HG02884 (cell line): ENCODE data around the gene PCP2.

Experiments used
- ATAC-seq: cut with Tn5 transposase; IDR thresholded peaks from one replicate; pipeline ENCODE4 v1.9.1; 2021; ENCODE audit warnings: mild to moderate bottlenecking, moderate library complexity; ENCODE audit not compliant: unreplicated experiment

PCP2 gene

DNA sequence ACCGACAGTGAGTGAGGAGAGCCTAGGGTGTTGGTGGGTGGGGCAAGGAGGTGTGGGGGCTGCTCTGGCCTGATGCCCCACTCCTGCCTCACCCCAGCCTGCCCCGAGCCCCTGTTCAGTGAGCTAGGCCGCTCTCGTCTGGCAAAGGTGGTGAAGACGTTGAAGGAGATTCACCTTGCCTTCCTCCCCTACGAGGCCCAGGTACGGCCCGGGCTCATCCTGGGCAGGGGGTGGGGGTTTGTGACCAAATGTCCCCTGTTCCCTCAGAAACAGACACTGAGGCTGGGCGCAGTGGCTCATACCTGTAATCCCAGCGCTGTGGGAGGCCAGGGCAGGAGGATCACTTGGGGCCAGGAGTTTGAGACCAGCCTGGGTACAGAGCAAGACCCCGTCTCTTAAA is 7.3 kb upstream of the PCP2 start:
- no peak for ATAC-seq

- ATAC-seq, result no peak
Observed at GRCh38 chr19:7639863-7640348, 6.4 kb upstream of the PCP2 start.

DNA sequence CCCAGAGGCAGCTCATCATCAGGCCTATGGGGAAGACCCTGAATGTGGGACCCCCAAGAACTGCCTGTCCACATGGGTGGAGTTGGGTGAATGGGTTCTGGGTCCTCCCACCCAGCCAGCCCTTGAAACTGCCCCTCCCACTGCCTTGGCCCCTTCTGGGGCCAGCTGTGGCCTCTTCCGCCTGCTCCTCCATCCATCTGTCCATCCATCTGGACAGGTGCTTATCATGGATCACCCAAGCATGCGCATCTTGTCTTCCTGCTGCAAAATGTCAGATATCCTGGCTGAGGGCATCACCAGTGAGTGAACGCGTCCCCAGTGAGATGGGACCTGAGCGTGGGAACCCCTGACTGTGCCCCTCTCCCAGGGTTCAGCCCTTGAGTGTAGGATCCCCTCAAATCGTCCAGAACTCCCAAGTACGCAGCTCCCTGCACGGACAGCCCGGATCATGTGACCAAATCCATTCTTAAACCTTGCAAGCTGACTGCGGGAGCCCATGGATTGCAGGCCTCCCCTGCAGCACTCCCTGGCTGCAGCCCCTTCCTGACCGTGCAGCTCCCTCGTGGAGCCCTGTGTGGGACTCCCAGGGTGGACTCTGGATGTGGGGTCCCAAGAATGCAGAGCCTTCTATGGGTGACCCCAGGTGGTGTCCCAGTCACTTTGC is 5.4 kb upstream of the PCP2 start:
- ATAC-seq, result no peak

DNA sequence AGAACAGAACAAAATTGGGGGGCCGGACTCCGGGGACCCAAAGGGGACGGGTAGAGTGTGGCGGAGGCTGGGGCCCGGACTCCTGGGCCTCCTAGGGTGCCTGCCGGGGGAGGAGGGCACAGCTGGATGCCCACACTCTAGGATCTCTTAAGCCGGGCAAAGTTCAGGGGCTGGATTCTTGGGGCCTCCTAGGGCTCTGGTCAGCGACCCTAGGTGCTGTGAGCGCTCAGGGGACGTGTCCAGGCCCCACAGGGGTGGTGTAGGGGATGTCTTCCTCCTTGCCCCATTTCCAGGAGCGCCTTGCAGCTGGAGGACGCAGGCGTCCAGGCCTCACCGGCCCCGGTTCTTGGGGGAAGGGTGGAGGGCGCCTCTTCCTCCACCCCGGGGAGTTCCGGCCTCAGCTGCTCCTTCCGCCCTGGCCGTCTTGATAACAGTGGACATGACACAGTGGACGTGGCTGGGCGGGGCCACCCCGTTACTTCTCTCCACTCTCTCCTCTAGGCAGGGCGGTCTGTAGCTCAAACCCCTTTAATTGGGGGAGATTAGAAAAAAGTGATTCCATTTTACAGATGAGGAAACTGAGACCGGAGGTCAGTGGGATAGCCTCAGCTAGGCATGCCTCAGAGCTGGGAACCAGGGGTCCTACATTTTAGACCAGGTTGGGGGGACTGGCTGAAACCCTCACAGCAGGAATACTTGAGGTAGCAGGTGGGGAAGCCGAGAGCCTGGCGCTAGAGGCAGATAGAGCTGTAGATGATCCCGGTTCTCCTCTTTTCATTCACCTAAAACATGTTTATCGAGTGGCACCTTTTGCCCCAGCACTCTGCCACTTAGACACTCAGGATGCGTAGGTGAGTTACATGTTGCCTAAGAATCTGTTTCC is 4.1 kb upstream of the PCP2 start:
- no peak for ATAC-seq

- ATAC-seq, result no peak
Observed at GRCh38 chr19:7636691-7637373, 3.3 kb upstream of the PCP2 start, which contains the start of gene STXBP2. Gene STXBP2 (plus strand): TSS chr19:7637110. CDS start chr19:7637150, 40 bp downstream.

DNA sequence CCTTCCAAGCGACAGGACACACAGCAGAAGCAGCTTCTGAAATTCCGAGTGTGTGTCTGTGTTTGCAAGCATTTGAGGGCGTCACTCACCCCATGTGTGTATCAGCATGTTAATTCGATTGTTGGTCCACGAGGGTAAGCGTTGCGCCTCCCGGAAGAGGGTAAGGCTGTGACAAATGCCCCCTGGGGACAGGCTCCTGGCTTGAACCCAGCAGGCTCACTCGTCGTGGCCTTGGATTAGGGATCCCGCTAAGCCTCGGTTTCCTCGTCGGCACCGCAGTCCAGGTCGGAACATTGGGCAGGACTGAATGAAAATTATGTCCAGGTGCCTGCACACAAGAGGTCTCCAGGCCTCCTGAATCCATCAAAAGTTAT is 2.8 kb upstream of the PCP2 start:
- ATAC-seq, result no peak

DNA sequence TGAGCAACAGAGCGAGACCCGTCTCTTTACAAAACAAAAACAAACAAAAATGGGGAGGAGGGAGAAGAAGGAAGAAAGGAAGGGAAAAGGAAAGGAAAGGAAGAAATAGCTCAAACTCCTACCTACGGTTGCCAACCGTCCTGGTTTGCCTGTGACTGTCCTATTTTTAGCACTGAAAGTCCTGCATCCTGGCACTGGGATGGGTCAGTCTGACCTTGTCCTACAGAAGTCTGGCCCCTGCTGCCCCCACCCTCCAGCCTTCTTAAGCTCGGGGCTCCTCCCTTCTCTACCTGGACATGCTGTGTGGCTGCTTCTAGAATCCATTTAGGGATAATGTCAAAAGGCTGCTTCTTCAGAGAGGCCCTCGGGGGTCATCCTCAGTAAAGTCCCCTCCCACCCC is 2.2 kb upstream of the PCP2 start:
- ATAC-seq, result no peak

- no peak for ATAC-seq
Observed at GRCh38 chr19:7632340-7633203, 947 bp downstream of the PCP2 start.

DNA sequence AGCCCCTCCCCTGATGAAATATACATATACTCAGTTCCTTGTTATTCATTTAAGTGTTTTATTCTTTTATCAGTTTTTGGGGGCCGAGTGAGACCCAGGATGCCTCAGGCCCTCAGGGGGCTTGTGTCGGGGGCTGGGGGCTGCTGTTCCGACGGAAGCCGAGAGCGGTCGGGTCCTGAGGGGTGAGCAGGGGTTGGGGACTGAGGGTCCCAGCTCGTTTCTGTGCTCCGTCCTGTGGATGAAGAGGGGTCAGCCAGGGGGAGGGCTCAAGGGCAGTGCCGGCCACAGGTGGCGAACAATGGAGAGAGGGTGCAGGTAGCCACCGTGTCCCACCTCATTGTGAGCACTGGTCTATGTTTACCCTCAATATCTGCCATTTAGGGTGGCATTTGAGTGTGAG is 1.9 kb downstream of the PCP2 start:
- no peak for ATAC-seq

DNA sequence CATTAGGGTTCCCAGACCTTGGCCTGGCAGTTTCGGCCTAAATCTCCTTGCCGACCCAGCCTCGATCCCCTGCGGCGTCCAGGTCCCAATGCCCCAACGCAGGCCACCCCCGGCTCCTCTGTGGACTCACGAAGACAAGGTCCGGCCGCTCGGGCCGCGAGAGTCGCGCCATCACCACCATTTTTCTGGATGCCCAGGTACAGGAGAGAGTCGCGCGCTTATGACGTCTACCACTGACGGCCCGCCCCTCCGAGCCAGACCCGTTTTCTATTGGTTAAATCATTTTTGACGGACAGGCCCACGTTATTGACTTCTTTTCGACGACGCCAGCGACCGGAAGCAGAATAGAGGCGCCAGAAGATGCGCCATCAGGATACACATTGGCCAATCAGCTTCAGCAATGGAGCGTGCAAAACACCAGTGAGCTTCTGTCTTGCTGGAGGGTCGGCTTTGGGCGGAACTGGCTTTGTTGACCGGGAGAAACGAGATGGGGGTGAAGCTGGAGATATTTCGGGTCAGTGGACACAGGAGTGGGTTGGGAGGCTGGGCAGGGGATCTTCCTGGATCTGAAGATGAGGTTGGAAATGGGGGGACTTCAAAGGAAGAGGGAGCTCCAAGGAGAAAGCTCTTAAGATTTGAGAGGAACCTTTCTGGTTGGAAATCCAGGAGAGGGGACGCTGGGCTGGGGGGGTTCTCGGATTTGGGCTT is 4.0 kb downstream of the PCP2 start, which contains the start of the genes PET100 and XAB2:
Gene PET100 (plus strand): TSS at position 447 of the 708 bp plus-strand sequence. CDS start 41 bp downstream, at position 488.
Gene XAB2 (minus strand): TSS at position 199 of the 708 bp plus-strand sequence. CDS start 18 bp downstream, at position 181.
- ATAC-seq, result peak; percentile 89

DNA sequence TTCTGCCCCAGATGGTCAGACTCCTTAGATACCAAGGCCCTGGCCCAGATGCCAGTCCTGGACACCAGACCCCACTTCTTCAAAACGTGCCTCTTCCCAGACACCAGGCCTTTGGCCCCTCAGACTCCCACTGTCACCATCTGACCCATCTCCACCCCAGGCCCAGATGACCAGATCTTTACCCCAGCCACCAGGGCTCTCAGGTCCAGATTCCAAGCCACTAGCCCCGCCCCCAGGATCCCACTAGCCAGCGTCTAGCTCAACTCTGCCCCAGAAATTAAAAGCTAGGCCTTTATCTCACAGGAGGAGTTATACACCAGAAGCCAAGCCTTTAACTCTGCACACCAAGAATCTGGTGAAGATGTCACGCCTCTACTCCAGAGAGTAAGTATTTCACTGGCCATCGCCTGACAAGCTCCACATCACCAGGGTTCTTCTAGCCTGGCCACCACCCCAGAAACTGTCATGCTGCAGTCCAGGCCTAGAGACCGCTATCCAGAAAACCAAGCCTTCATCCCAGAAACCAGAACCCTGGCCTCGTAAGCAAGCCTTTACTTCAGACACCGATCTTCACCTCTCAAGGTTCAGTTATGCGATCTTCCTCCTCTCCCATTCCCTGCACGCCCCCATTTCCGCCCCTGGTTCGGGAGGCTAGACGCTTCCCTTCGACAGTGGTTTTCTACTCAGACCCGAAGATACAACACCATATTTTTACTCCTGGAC is 4.8 kb downstream of the PCP2 start:
- ATAC-seq, result no peak

DNA sequence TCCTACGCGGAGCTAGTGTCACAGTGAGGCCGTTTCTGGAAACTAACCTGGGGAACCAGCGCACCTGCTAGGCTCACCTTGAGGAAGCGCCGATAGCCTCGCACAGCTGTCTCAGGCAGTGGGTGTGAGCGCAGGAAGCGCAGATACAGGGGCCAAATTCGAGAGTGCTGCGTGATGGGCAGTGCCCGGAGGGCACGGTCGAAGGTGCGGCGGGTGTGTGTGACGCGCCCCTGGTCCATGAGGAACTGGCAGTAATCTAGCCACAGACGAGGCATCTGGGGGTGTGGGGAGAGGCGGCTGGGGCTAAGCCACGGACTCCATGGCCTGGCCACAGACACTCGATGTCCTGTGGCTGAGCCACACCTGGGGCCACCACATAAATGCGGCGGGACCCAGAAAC is 6.4 kb downstream of the PCP2 start:
- ATAC-seq, result no peak

DNA sequence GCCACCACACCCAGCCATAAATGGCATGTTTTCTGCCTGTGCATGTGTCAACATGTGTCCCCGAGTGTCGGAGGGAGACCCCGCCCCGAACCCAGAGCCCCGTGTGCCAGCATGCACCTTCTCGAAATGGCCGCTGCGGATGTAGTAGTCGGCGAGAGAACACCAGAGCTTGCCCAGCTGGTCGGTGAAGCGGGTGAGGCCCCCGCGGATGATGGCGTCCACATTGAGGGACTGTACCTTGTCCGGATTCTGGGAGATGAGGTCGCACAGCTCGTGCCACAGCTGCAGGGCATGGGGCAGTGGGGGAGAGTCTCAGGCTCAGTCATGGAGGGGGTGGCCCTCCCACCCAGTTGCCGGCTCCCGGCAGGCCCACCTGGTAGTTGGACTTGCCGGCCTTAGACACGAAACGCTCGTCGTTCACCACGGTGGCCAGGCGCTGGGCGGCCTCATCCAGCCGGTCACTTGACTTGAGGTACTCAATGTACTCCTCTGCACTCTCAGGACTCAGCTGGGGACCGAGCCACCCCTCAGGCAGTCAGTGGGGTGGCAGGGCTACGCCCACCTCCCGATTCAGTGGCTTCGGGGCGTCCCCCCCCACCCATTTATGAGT is 7.7 kb downstream of the PCP2 start:
- ATAC-seq, result no peak

GRCh38 chr19:7624810-7625209 is 8.7 kb downstream of the PCP2 start:
- no peak for ATAC-seq

- no peak for ATAC-seq
Observed at GRCh38 chr19:7623725-7624603, 9.6 kb downstream of the PCP2 start.

- ATAC-seq, result no peak
Observed at GRCh38 chr19:7622933-7623685, 10.4 kb downstream of the PCP2 start.
